CD4-positive, alpha-beta T cell treated with Interleukin-17A for 4 hours (primary cell): Measurements from ENCODE around the gene MAP3K5.
"Not testable (repeated sequence)": the region's sequence is repeated elsewhere in the genome, so short reads cannot be mapped to it uniquely, and the experiment has no call there.

ENCODE experiments used
- DNase-seq: peaks from one replicate; pipeline ENCODE4 v3.0.0-alpha.2; 2020; ENCODE audit warnings: mixed read lengths

MAP3K5 gene

DNA sequence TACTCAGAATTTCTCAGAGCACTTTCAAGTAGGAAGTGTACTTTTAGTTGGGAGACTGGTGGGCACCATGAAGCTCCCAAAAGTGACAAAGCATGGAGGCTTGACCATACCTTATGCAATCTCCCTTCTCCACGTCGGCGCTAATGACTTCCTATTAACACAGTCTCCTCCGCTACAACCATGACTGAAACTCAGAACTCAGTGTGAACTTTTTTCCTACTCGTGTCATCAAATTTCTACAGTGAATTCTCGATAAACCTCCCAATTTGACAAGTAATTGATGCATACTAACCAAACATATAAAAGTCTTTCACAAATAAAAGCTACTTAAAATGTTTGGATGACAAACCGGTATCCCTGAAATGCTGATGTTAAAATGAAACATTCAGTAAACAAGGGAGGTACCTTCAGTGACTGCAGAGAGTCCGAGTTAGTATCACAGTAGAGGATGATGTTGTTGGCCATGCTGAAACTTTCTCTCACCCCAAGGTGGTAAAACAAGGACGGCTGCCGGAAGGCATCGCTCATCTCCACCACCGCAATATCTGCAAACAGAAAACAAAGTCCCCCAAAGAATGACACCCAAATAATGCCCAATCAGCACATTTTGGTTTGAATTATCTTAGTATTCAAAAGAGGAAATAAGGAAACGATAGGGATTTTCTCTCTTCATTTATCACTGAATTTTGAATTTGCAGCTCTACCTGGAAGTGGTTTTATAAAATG, 72.1 kb downstream of the MAP3K5 start:
- peak; percentile 20 for DNase-seq

DNA sequence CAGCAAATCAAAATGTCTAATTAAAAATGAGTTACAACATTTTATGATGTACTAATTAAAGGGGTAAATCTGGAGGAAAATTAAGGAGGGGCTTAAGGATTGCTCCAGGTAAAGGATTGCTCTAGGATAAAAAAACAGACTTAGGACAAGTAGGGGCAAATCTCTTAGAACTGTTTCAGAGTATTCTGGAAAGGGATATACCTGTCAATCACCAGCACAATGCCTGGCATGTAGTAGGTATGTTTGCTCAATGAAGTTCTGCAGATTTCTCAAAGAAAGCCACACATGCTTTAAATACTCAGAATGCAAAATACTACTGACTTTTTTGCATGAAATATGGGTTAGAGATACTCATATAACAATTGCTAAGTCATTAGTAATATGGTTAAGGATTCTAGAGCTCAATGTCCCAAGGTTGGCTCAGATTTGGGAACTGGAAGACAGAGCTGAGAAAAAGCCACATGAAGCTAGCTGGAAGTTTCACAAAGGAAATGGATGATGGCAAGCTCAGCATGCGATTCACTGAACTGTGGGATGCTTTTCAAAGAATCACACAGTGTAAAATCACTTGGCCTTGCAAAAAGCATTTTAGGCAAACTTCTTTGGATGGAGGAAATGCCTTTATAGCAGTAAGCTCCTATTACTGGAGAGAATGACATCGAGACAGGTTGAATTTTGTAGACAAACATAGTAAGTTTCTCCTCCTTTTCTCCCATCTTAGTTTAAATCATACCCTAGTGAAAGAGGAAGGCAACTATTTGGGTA, 72.8 kb downstream of the MAP3K5 start:
- DNase-seq: no peak

DNA sequence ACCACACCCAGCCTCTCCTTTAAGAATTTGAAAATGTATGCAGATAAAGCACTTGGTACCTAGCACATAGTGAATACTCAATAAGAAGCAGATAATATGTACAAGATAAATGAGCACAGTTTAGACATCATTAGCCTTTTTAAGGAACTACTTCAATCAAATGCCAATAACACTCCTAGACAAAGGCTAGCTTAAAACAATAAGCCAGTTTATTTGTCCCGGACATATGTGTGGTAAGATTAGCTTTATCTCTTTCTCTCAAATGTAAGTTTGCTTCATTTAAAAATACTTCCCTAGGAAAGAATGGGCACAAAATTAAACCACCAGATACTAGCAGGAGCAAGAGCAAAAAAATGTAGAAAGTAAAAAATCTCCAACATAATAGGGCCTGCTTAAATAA, 73.8 kb downstream of the MAP3K5 start:
- DNase-seq: no peak

DNA sequence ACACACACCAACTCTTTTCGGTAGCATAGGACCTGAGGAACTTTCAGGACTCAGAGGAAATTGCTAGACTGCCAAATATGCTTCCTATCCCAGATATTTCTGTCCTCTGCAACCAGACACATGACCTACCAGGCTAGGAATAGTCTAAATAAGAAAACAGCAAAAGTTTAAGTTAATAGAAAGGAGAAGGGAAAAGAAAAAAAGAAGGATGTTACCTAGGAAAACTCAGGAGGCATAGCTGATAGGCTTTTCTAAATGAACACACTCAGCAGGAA, 74.6 kb downstream of the MAP3K5 start:
- DNase-seq: no peak

DNA sequence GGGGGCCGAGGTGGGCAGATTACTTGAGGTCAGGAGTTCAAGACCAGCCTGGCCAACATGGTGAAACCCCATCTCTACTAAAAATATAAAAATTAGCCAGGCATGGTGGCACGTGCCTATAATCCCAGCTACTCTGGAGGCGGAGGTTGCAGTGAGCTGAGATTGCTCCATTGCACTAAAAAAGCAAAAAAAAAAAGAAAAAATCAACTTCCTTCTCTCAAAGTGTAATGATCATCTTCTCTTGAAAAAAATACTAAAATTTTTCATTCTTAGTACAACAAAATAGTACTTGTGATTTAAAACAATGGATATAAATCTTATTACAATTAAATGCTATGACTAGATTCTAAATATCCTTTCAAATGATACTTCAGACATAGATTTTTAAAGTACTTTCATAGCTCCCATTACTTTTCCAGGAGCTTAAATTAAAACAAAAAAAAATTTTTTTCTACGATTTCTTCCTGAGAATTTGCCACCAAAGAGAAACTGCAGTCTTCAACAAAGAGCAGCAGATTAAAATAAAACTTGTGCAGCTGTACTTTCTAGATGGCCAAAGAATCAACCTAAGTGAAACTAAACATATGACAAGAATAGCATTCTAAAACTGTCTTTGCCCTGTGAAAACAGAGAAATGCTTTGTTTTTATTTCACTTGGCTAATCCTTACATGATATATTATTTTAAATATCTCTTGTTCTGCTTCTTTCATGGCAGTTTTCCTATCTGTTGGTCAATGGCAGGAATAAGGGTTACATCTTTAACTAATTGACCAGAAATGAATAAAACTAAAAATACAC, 75.2 kb downstream of the MAP3K5 start:
- DNase-seq: no peak

DNA sequence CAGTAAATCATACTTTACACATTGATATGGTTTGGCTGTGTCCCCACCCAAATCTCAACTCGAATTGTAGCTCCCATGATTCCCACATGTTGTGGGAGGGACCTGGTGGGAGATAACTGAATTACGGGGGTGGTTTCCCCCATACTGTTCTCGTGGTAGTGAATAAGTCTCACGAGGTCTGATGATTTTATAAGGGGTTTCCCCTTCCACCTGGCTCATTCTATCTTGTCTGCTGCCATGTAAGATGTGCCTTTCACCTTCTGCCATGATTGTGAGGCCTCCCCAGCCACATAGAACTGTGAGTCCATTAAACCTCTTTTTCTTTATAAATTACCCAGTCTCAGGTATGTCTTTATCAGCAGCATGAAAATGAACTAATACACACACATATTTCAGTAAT, 79.6 kb downstream of the MAP3K5 start:
- not testable (repeated sequence) for DNase-seq

DNA sequence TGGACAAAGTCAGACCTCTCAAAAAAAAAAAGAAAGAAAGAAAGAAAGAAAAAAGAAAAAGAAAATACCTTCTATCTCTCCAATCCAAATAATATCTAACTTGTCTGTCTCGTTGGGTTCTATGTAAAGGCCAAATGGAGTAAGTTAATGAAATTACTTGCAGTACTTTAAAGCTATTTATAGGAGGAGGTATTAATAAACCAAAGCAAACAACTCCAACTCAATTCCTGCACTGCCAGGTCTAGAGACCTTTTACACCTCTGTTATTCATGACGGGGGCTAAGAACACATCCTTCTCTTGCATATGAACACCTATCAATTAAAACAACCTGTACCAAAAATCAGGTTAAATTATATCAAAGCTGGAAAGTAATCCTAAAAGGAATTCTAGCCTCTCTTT, 80.6 kb downstream of the MAP3K5 start:
- DNase-seq: no peak

DNA sequence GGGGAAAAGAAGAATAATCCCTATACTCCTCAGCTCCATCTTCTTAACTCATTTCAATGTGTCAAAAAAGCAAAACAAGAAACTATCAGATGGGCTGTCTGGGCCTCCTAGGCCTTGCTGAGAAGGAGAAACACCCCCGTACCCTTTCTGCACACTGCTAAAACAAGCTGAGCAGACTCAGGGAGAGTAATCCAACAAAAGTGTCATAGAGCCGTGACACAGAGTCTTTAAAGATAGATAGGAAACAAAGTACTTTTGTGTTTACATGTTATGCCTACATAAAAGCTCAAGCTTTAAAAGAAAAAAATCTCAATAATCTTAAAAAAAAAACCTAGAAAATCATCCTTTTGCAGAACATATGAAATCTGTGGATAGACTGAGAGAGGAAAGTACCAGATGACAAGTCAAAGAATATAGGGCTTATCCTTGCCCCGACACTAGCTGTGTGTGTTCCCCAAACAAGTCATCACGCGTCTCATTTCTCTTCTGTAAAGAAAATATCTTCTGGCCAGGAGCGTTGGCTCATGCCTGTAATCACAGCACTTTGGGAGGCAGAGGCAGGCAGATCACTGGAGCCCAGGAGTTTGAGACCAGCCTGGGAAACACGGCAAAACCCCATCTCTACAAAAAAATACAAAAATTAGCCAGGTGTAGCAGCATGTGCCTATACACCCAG, 81.3 kb downstream of the MAP3K5 start:
- DNase-seq: no peak

DNA sequence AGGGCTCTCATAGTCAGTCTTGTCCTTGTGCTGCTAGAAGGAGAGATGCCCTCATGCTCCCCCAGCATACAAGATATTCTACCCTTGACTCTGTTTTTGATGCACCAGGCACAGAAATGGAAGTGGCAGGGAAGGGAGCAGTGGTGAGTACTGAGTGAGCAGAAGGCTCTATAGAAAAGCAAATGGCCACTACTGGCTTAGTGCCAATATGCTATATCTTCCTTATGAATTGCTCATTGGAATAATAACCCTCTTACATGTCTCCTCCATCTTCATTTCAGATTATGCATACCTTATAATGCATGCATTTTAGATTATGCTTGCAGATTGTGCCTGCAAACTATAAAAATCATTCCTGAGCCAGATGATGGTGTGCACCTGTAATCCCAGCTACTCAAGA, 82.8 kb downstream of the MAP3K5 start:
- no peak for DNase-seq

DNA sequence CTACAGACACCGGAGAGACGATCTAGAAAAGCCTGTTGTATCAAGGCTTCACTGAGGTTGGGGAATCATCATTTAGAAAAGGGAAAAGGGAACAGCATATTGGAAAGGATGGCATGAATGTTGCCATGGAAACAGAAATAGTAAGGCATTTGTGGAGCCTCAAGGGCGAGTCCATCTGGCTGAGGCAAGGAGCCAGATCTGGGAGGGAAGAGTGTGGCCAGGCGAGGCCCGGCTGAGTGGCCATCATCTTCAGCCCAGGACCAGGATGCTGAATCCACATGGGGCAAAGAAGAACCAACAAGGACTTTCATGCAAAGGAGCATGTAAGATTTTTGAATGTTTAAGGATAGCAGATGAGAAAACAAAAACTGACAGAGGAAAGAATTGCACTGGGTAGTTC, 85.8 kb downstream of the MAP3K5 start:
- no peak for DNase-seq

DNA sequence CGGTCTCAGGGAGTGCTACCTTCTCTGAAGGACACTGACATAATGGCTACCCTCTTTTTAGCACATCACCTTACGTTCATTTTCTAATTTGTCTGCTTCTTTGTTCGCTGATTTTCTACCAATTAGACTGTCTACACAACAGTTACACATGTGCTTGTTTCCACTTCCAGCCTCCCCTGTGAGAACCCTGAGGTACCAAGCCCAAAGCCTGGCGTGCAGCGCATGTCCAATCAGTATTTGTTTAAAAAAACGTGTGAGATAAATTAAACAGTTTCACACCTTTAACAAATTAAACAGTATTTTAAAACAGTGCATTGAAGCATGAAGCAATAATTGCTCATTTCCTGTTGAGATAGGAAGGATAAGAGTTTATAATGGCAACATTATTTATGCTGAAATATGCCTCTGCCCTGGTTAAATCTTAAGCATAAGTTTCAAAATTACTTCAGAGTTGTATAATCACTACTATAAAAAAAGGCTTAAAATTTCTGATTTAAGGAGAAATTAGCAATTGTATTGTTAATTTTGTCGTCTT, 88.9 kb downstream of the MAP3K5 start:
- no peak for DNase-seq

DNA sequence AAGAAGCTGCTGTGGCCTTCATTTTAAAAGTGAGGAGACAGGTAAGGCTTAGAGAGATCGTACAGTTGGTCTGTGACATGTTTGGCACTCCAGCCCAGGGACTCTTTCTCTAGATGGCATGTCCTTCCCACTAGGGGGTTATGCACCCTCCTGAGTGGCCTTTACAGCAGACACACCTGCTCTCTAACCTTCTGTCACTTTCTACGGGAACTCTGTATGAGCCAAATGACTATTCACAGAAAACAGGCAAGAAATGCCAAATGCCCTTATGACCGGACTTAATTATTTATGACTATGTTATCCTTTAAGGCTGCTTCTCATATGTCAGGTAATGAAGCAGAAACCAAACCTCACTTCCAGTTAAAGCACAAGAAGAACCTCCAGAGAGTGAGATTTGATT, 91.2 kb downstream of the MAP3K5 start:
- DNase-seq: peak; percentile 11

DNA sequence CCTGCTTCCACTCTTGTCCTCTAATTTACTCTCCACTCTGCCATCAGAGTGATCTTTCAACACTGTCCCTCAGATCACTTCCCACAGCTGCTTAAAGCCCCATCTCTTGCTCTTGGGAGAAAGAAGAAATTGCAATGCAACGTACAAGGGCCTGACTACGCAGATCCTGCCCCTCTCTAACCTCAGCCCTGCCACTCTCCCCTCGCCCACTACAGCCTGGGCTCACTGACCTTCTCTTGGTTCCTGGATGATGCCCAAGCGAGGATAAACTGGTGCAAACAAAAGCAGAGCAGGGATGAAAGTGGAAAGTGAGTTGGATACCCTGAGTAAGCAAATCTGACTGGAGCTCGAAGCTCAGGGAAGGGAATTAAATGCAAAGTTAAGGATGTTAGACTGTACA, 92.9 kb downstream of the MAP3K5 start:
- DNase-seq: no peak

DNA sequence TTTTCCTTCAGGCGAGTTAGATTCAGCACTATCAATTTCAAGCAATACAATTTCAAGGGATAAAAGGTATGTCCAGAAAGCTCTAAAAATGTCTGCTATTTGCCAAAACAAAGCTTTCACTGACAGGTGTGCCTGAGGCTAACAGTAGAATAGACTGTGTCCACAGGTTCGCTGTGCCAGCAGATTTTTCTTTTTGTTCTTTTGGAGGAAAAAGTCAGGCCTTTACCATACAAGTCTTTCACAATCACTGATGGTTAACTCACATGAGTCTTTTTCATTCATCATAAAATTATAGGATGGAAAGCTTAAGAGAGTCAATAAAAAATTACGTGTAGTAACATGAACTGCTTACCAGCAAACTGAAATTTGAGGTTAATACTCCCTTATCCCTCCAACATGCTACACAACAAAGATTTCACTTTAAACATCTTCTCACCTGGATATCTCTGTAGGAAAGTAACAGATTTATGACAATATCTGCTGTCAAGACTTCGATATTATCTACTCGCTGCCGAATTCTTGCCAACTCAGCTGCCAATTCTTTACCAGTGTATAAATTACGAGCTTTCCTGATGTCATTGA, 95.4 kb downstream of the MAP3K5 start:
- DNase-seq: no peak

DNA sequence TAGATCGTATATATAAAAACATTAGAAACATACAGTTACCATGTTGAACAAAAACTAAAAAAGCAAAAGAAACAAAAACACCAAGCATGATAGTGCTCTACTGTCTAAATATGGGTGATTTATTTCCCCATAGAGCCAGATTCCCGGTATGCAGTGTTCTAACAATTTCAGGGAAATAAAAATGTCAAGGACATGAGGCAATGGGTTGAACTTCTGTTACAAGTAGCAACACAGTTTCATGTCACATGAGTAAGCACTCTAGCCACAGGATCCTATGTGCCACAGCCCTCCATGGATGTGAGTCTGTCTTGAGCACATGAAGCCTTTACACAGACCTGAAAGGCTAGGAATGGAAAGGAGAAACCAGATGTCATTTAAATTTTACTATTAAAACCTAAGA, 96.0 kb downstream of the MAP3K5 start:
- no peak for DNase-seq

DNA sequence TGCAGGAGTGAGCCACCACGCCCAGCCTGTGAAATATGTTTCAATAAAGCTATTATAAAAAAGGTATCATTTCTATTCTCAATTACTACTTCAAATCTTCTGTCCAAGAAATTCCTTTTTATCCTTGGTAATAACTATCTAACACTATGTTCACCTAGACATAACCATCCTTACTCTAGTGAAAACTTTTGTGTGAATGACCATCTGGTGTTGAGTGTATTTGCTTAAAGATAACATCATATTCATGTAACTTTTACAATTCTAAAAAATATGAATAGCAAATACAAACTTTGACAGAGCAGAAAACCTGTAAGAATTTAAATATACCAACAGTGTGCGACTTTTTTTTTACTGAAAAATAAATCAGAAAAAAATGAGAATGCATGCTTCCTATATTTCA, 96.9 kb downstream of the MAP3K5 start:
- no peak for DNase-seq

DNA sequence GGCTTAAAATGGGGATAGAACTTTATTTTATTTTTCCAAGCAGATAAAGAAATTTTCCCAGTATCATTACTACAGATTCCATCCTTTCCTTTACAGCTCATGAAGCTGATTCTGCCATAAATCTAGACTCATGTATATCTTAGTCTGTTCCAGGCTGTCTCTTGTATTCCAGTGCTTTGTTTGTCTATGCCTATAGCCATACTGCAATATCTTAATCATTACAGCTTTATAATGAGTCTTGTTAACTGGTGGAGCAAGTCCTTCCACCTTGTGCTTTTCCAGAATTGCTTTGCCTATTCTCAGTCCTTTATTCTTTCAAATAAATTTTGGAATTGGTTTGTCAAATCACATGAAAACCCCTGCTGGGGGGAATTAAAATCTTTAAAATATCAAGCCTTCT, 99.2 kb downstream of the MAP3K5 start:
- no peak for DNase-seq

DNA sequence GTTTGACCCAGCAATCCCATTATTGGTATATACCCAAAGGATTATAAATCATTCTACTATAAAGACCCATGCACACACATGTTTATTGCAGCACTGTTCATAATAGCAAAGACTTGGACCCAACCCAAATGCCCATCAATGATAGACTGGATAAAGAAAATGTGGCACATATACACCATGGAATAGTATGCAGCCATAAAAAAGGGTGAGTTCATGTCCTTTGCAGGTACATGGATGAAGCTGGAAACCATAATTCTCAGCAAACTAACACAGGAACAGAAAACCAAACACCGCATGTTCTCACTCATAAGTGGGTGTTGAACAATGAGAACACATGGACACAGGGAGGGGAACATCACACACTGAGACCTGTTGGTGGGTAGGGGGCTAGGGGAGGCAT, 104.4 kb downstream of the MAP3K5 start:
- not testable (repeated sequence) for DNase-seq

DNA sequence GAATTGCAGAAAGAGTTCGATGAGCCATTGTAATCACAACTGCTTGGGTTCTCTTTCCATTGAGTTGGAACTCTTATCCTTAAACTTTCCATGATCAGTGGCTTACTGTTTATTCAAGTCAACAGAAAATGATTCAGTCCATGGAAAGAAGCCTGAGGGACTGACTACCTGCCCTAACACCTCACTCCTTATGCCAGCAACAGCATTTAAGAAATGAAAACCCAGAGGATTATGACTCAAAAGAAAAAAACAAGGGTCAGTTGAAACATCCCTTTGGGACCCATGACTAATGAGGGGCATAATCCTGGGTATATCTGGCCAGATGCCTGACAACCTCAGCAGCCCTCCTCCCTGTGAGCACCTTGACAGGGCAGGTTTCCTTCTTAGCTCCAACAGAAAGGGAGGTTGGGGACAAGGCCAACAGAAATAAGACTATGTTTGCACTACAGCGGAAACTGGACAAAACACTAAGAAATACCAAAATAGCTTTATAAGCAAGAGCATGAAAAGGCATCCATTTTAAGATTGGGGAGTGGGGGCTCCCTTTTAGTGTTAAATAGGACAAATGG, 106.7 kb downstream of the MAP3K5 start:
- no peak for DNase-seq

DNA sequence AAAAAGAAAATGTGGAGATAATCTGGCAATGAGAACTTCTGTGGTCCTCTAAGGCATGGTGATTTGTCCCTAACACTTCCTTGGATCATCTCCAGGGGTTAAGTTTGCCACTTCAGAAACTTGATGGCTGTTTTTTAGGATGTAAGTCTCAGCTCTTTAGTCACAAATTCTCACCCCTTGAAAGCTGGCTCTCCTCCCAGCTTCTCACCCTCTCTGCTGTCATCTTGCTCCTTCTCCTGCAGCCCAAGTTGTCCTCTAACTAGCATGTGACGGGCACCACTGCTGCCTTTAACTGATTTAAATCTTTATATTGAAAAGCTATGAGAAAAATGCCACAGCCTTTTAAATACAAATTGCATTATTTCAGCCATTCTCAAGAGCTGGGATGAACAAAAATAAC, 107.8 kb downstream of the MAP3K5 start:
- no peak for DNase-seq

DNA sequence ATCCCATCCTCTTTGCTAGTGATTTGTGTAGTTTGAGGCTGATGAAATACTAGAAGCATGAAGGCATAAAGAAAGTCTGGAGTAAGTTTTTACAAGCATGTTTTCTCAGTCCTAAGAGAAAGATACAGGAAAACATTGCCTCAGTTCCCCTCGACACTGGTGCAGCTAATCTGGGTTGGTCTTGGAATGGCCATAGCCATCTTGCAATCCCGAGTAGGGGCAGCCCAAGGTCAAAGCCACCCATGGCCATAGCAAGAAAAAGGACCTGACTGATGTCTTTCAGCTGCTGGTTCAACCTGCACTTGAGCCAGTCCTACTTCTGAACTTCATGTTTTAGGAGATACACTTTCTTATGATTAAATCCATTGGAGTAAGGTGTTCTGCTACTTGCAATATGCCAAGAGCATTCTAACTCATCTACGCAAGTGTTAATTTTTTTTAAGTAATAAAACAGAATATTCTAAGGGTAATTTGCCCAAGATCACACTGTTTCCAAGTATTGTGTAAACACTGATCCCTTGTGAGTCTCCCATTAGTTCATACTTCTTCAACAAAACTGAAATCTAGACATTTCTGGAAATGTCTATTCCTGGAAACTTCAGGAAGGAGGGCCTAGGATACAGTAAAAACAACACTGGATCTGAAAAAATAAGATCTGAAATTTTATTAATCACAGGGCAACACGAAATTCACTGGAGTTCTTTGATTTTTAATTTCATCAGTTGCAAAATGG, 108.9 kb downstream of the MAP3K5 start:
- DNase-seq: no peak

DNA sequence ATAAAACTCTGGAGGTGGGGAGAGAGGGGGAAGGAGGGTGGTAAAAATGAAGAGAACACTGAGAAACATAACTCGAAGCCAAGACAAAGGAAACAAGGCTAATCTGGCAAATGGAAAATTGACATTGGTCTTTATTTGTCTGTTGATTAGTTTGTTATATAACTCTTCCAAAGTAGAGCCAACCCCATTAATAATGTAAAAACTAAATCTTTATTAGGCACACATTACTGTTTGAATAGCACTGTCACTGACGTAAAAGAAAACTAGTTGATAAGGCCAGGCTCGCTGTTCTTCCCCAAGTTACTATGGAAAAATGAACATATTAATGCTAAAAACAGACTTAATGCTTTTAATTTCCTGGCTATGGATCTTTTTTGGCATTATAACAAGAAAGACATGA, 110.0 kb downstream of the MAP3K5 start:
- DNase-seq: no peak
